HEK293T (cell line): Measurements from ENCODE around the gene ANGPTL7.

Experiments used
- CTBP1 ChIP-seq: fragments of 450-650 bp; IDR thresholded peaks from 2 replicates; pipeline ENCODE4 v1.6.1; 2016; ENCODE audit warnings: borderline replicate concordance
- FOXA1 ChIP-seq: fragments of 450-650 bp; IDR thresholded peaks from 2 replicates; pipeline ENCODE4 v1.6.1; 2016; ENCODE audit warnings: mild to moderate bottlenecking
- LEF1 ChIP-seq: fragments of 450-650 bp; IDR thresholded peaks from 2 replicates; pipeline ENCODE4 v1.6.1; 2017; ENCODE audit warnings: mild to moderate bottlenecking, borderline replicate concordance
- SP1 ChIP-seq: fragments of 450-650 bp; IDR thresholded peaks from 2 replicates; pipeline ENCODE4 v1.6.1; 2017

DNA sequence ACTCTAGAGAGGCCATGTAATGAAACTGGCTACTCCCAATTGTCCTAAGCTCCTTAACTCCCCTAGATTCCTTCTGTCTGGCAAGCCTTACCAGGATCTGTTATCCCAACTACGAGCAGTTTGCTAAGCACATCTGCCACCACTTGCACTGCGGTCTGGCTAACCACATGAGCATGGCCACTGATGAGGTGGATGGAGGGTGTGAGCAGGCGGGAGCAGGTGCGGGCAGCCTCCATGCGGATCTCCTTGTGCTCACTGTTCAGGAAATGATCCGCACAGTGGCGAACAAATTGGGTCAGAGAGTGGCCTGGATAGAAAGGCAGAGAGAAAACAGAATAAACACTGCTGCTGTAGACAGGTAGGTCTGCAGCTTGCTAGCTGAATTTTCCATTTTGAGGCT is 49.2 kb downstream of the ANGPTL7 start:
- TF ChIP-seq LEF1 (no peak), CTBP1 (no peak), SP1 (no peak), FOXA1 (no peak)
